SK-N-SH (cell line): ENCODE measurements around the gene ACOXL. TPM values are rescaled to one million over a fixed set of nuclear protein-coding genes. Genes with fewer than 3 reads are reported as not detected.

Experiments
- CTCF ChIA-PET: fragments of 300-600, 350-600 bp; formaldehyde crosslinking; extraction: SDS; loops from one replicate; lab custom pipeline; 2021; lab: Yijun Ruan, JAX
- POLR2A ChIA-PET: fragments of 350-600 bp; sonication (Branson Sonifier 250); formaldehyde crosslinking; extraction: SDS; loops from one replicate; lab custom pipeline; 2020; ENCODE audit warnings: antibody characterized with exemption, inconsistent platforms; lab: Yijun Ruan, JAX
- DNase-seq: peaks from one replicate; pipeline ENCODE4 v3.0.0; 2012
- H2AFZ ChIP-seq: fragments of 200-600 bp; sonication (generic); 2 replicates; pipeline ENCODE4 v1.8.1; 2016; ENCODE audit warnings: antibody characterized with exemption, mild to moderate bottlenecking, low read depth
- H3F3A ChIP-seq: fragments of 200-600 bp; sonication (generic); replicated peaks from 2 replicates; pipeline ENCODE3; 2016; ENCODE audit warnings: antibody characterized with exemption, mild to moderate bottlenecking; ENCODE audit not compliant: insufficient read depth
- H3K27ac ChIP-seq, 2 experiments: fragments of 200-500 bp in 1 of 2; fragments of 200-600 bp in 1 of 2; sonication (Bioruptor generic) in 1 of 2; sonication (generic), shearing (Covaris generic) in 1 of 2; 2 replicates each; pipeline versions ENCODE4 v1.5.1 to v1.6.1; 2014 to 2016; ENCODE audit warnings: low read depth in 2 of 2, inconsistent platforms in 1 of 2, low read length in 1 of 2, mild to moderate bottlenecking in 1 of 2, mixed read lengths in 1 of 2
- H3K27me3 ChIP-seq: fragments of 200-600 bp; sonication (generic), shearing (Covaris generic); 2 replicates; pipeline ENCODE4 v1.6.1; 2016; ENCODE audit warnings: mixed run types; ENCODE audit not compliant: insufficient read depth
- H3K36me3 ChIP-seq, 2 experiments: fragments of 200-500 bp in 1 of 2; fragments of 200-600 bp in 1 of 2; sonication (Bioruptor generic) in 1 of 2; sonication (generic) in 1 of 2; replicated peaks in 1 of 2; 2 replicates each; pipeline versions ENCODE3 to v1.5.1; 2014 to 2016; ENCODE audit warnings: low read length in 1 of 2, mild to moderate bottlenecking in 1 of 2; ENCODE audit not compliant: insufficient read depth in 2 of 2, control insufficient read depth in 1 of 2
- H3K4me1 ChIP-seq, 2 experiments: fragments of 200-500 bp in 1 of 2; fragments of 200-600 bp in 1 of 2; sonication (Bioruptor generic) in 1 of 2; sonication (generic), shearing (Covaris generic) in 1 of 2; 2 replicates each; pipeline versions ENCODE4 v1.5.1 to v1.6.1; 2014 to 2016; ENCODE audit warnings: low read depth in 1 of 2, low read length in 1 of 2, mixed run types in 1 of 2; ENCODE audit not compliant: insufficient read depth in 2 of 2, control insufficient read depth in 1 of 2
- H3K4me2 ChIP-seq: fragments of 200-600 bp; sonication (generic), shearing (Covaris generic); 2 replicates; pipeline ENCODE4 v1.6.1; 2017; ENCODE audit warnings: mixed run types
- H3K4me3 ChIP-seq, 2 experiments: fragments of 200-500 bp in 1 of 2; fragments of 200-600 bp in 1 of 2; sonication (Bioruptor generic) in 1 of 2; sonication (generic), shearing (Covaris generic) in 1 of 2; 2 replicates each; pipeline versions ENCODE4 v1.5.1 to v1.8.1; 2014 to 2016; ENCODE audit warnings: low read depth in 2 of 2, inconsistent platforms in 1 of 2, low read length in 1 of 2, mild to moderate bottlenecking in 1 of 2, mixed read lengths in 1 of 2, moderate library complexity in 1 of 2
- H3K79me2 ChIP-seq: fragments of 200-600 bp; sonication (generic); 2 replicates; pipeline ENCODE4 v1.8.1; 2017; ENCODE audit warnings: mild to moderate bottlenecking; ENCODE audit not compliant: insufficient read depth
- H3K9ac ChIP-seq: fragments of 200-600 bp; sonication (generic); 2 replicates; pipeline ENCODE4 v1.6.1; 2017; ENCODE audit warnings: mixed run types
- H3K9me2 ChIP-seq: fragments of 200-600 bp; sonication (generic); 2 replicates; pipeline ENCODE4 v1.6.1; 2017; ENCODE audit warnings: mixed run types
- H3K9me3 ChIP-seq: fragments of 200-600 bp; sonication (generic); 2 replicates; pipeline ENCODE4 v1.6.1; 2017; ENCODE audit warnings: mixed run types, mild to moderate bottlenecking, moderate library complexity
- H4K20me1 ChIP-seq: fragments of 200-600 bp; sonication (generic); 2 replicates; pipeline ENCODE4 v1.6.1; 2017; ENCODE audit warnings: mild to moderate bottlenecking, mixed run types; ENCODE audit not compliant: insufficient read depth
- FOXM1 ChIP-seq: IDR thresholded peaks from 2 replicates; pipeline ENCODE4 v1.4.0; 2012; ENCODE audit warnings: low read depth, mild to moderate bottlenecking
- GATA2 ChIP-seq: sonication (generic); formaldehyde crosslinking; IDR thresholded peaks from 2 replicates; pipeline ENCODE4 v1.5.0; 2020; ENCODE audit warnings: mild to moderate bottlenecking, missing genetic modification reagents
- IRF3 ChIP-seq: fragments of 150-350 bp; IDR thresholded peaks from 2 replicates; pipeline ENCODE4 v1.6.1; 2016; ENCODE audit warnings: mild to moderate bottlenecking, low read depth, low read length
- MAX ChIP-seq: IDR thresholded peaks from 2 replicates; pipeline ENCODE4 v1.4.0; 2012; ENCODE audit warnings: low read depth
- NFIC ChIP-seq: IDR thresholded peaks from 2 replicates; pipeline ENCODE4 v1.4.0; 2012; ENCODE audit warnings: borderline replicate concordance
- POLR2AphosphoS5 ChIP-seq: IDR thresholded peaks from 2 replicates; pipeline ENCODE4 v1.6.1; 2012; ENCODE audit warnings: low read depth, low read length
- RFX5 ChIP-seq: IDR thresholded peaks from 2 replicates; pipeline ENCODE4 v1.6.1; 2012; ENCODE audit warnings: mild to moderate bottlenecking, improper control_type of control experiment, low read length
- TAF1 ChIP-seq: IDR thresholded peaks from 2 replicates; pipeline ENCODE4 v1.6.1; 2012; ENCODE audit warnings: low read depth, mild to moderate bottlenecking, low read length, moderate library complexity, borderline replicate concordance
- YY1 ChIP-seq: IDR thresholded peaks from 2 replicates; pipeline ENCODE4 v1.4.0; 2012; ENCODE audit warnings: low read depth, mild to moderate bottlenecking
- WGBS: methylation state at CpG from one replicate; pipeline ENCODE4 v1.1.6; 2017; ENCODE audit warnings: low lambda C conversion rate; 5-methylcytosine and 5-hydroxymethylcytosine counted together
- polyA plus RNA-seq, 3 experiments: library from polyadenylated mRNA; depleted of rRNA; stranded (reverse); fragments of >200 nt; gene quantifications; 2 replicates each; pipeline ENCODE4 v1.2.3, GENCODE V29; 2012
- TF ChIP-seq, protein P1 (sequence below): fragments of 200-600 bp; sonication (generic); IDR thresholded peaks from 2 replicates; pipeline ENCODE4 v1.6.1; 2017; ENCODE audit warnings: antibody characterized with exemption, mild to moderate bottlenecking, moderate library complexity

ACOXL gene
- polyA plus RNA-seq, 1 of the 3 experiments (the other 2 are of a cell fraction) = not detected

DNA sequence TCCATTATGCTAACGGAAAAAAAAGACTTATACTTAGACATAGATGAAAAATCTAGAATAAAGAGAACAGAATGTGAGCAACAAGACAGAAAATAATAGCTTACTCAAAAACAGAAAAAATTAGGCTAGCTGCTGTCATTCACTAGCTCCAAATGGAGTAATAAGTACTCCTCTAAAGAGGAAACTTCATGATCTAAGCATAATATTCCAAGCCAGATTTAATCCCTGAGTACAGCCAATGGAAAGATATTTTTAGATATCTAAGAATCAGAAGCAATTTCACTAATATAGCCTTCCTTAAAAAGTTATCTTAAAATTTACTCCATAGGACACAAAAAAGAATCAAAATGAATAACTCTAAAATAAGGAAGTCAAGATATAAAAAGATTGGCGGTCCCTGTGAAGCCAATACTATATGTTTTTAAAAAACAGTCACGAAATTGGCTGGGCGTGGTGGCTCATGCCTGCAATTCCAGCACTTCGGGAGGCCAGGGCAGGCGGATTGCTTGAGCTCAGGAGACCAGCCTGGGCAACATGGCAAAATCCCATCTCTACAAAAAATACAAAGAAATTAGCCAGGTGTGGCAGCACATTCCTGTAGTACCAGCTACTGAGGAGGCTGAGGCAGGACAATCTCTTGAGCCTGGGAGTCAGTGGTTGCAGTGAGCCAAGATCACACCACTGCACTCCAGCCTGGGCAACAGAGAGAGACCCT, 265.1 kb downstream of the ACOXL start:
- TF ChIP-seq GATA2 (CRISPR knock-in tag) (no peak), YY1 (no peak)
- TF ChIP-seq, protein P1, sequence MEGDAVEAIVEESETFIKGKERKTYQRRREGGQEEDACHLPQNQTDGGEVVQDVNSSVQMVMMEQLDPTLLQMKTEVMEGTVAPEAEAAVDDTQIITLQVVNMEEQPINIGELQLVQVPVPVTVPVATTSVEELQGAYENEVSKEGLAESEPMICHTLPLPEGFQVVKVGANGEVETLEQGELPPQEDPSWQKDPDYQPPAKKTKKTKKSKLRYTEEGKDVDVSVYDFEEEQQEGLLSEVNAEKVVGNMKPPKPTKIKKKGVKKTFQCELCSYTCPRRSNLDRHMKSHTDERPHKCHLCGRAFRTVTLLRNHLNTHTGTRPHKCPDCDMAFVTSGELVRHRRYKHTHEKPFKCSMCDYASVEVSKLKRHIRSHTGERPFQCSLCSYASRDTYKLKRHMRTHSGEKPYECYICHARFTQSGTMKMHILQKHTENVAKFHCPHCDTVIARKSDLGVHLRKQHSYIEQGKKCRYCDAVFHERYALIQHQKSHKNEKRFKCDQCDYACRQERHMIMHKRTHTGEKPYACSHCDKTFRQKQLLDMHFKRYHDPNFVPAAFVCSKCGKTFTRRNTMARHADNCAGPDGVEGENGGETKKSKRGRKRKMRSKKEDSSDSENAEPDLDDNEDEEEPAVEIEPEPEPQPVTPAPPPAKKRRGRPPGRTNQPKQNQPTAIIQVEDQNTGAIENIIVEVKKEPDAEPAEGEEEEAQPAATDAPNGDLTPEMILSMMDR = no peak
- H3K4me2 ChIP-seq = no peak overlapping the region
- H3K9me3 ChIP-seq = no peaks in the 10 kb centered on the region
- H3K27me3 ChIP-seq = no peaks in the 10 kb centered on the region; the same call in 1 of the 2 replicates
- no peak overlapping the region for H3K4me3 ChIP-seq
- H3K27ac ChIP-seq = no peak overlapping the region
- no peaks in the 10 kb centered on the region for H3F3A ChIP-seq
- H2AFZ ChIP-seq = no peak overlapping the region
- no peaks in the 10 kb centered on the region for H4K20me1 ChIP-seq
- no peak overlapping the region for H3K9ac ChIP-seq
- H3K79me2 ChIP-seq = no peaks in the 10 kb centered on the region
- DNase-seq = no peak
- no peaks in the 10 kb centered on the region for H3K4me1 ChIP-seq
- H3K9me2 ChIP-seq = no peaks in the 10 kb centered on the region
- WGBS = 29% methylated on average over 6 of the region's 6 CpGs
- H3K36me3 ChIP-seq = no peaks in the 10 kb centered on the region
- ChIA-PET POLR2A (no interaction called here), CTCF (no interaction called here)

DNA sequence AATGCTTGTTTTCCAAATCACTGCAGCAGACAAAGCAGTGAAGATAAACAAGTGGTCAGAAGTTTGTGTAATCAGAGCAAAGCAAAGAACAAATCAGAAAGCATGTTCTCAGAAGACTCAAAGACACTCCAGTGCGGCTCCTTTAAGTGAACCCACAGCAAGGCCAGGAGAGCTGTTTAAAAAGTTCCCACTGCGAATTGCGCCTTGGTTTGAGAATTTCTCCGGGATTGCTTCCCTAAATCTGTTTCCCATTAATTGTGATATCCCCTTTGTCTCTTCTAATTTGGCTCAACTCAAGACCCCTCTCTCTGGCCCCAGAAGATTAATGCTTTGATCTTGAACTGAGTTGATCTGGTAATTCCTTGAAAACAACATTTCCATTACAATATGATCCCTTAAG, 265.9 kb downstream of the ACOXL start:
- Histone ChIP-seq H3K9me2 (no peaks in the 10 kb centered on the region), H3K4me1 (no peaks in the 10 kb centered on the region), H3F3A (no peaks in the 10 kb centered on the region), H3K4me2 (no peak overlapping the region), H3K9me3 (no peaks in the 10 kb centered on the region), H3K27ac (no peak overlapping the region)
- WGBS = 67% methylated on average over 4 of the region's 4 CpGs
- POLR2A ChIA-PET = no interaction called here
- TF ChIP-seq POLR2AphosphoS5 (no peak), MAX (no peak), YY1 (no peak), NFIC (no peak), RFX5 (no peak), TAF1 (no peak), FOXM1 (no peak), IRF3 (no peak)
- TF ChIP-seq, protein P1 = no peak
- TF ChIP-seq, all 33 proteins: peak for 0
- H3K27me3 ChIP-seq = no peaks in the 10 kb centered on the region; the same call in 1 of the 2 replicates
- H3K36me3 ChIP-seq = no peaks in the 10 kb centered on the region
- no peak overlapping the region for H2AFZ ChIP-seq
- no peaks in the 10 kb centered on the region for H4K20me1 ChIP-seq
- DNase-seq = no peak
- no peak overlapping the region for H3K4me3 ChIP-seq
- H3K79me2 ChIP-seq = no peaks in the 10 kb centered on the region
- CTCF ChIA-PET = interaction anchor here (1.2 kb wide), 1 partner anchor 11 kb away, joined by 3 read pairs; no protein-coding TSS in a partner anchor
- no peak overlapping the region for H3K9ac ChIP-seq
